ENCODE measurements around the gene NBAS. TPM values are rescaled to one million over a fixed set of nuclear protein-coding genes. Genes with fewer than 3 reads are reported as not detected.
"Not testable (repeated sequence)": the region's sequence is repeated elsewhere in the genome, so short reads cannot be mapped to it uniquely, and the experiment has no call there.

NBAS gene
- polyA plus RNA-seq, 1 of the 3 experiments (the other 2 are of a cell fraction): 12.0 TPM

DNA sequence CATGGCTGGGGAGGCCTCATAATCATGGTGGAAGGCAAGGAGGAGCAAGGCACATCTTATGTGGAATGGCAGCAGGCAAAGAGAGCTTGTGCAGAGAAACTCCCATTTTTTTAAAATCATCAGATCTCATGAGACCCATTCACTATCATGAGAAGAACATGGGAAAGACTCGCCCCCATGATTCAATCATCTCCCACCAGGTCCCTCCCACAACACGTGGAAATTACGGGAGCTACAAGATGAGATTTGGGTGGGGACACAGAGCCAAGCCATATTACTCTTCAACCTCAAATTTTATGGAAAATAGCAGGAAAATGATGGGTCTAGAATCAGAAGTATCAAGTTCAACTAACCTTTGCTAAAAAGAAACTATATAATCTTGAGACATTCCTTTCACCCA lies 42.4 kb downstream of the NBAS start:
- H3K4me2 ChIP-seq; H3K4me3 ChIP-seq (ENCODE audit: low read depth in 2 of 2, low read length in 1 of 2); H4K20me1 ChIP-seq (ENCODE audit: insufficient read depth); H3K9me2 ChIP-seq; H3K4me1 ChIP-seq (ENCODE audit: control insufficient read depth in 1 of 2, insufficient read depth in 2 of 2, low read depth in 1 of 2, low read length in 1 of 2); H3K9me3 ChIP-seq; H3K27ac ChIP-seq (ENCODE audit: low read depth in 2 of 2, low read length in 1 of 2); H3F3A ChIP-seq (replicated peaks; ENCODE audit: insufficient read depth); POLR2A ChIA-PET; H2AFZ ChIP-seq (ENCODE audit: low read depth); H3K79me2 ChIP-seq (ENCODE audit: insufficient read depth); H3K9ac ChIP-seq; DNase-seq; H3K27me3 ChIP-seq (ENCODE audit: insufficient read depth): not testable (repeated sequence)
- CTCF ChIA-PET: interaction anchor here (0.6 to 1.3 kb wide), 4 partner anchors 14 to 94 kb away, joined by 3 to 4 read pairs (median 3); no protein-coding TSS in a partner anchor
- peaks cover 4 to 13% of the 10 kb centered on the region in 2 experiments for H3K36me3 ChIP-seq (replicated peaks in 1 of 2; ENCODE audit: control insufficient read depth in 1 of 2, insufficient read depth in 2 of 2, low read length in 1 of 2)
- WGBS (ENCODE audit: low lambda C conversion rate): 97% methylated on average over 3 of the region's 3 CpGs

DNA sequence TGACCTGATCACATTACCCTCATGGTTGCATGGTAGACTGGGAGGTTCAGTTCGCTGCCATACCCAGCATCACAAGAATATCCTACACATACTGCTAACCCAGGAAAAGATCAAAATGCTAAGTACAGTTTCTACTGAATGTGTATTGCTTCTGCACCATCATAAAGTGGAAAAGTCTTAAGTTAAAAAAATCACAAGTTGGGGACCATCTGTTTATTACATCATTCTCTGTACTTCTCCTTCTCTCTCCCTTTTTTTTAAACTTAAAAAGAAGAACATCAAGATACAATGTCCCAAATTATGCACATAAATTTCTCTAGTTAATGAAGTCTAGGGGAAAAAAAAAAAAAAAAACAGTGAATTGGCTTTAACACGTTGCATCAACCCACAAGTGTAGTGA lies 43.3 kb downstream of the NBAS start:
- POLR2A ChIA-PET: no interaction called here
- WGBS (ENCODE audit: low lambda C conversion rate): 90% methylated on average over 2 of the region's 2 CpGs
- CTCF ChIA-PET: no interaction called here

More for the DNA sequence above, 43.3 kb downstream of the NBAS start:
- DNase-seq: no peak
- H3F3A ChIP-seq (replicated peaks; ENCODE audit: insufficient read depth): no peaks in the 10 kb centered on the region
- no peak overlapping the region for H3K27ac ChIP-seq (ENCODE audit: low read depth in 2 of 2, low read length in 1 of 2)
- H4K20me1 ChIP-seq (ENCODE audit: insufficient read depth): no peaks in the 10 kb centered on the region
- no peak overlapping the region for H2AFZ ChIP-seq (ENCODE audit: low read depth)
- no peaks in the 10 kb centered on the region for H3K9me3 ChIP-seq
- no peaks in the 10 kb centered on the region; a peak in 1 of 4 replicates for H3K4me1 ChIP-seq (ENCODE audit: control insufficient read depth in 1 of 2, insufficient read depth in 2 of 2, low read depth in 1 of 2, low read length in 1 of 2)
- H3K36me3 ChIP-seq (replicated peaks in 1 of 2; ENCODE audit: control insufficient read depth in 1 of 2, insufficient read depth in 2 of 2, low read length in 1 of 2): peaks cover 4 to 6% of the 10 kb centered on the region in 2 experiments
- H3K9me2 ChIP-seq: no peaks in the 10 kb centered on the region
- H3K9ac ChIP-seq: no peak overlapping the region
- TF ChIP-seq RAD21 (IDR thresholded peaks at IDR 0.05; ENCODE audit: low read length): no peak
- no peak for TF ChIP-seq NFIC (IDR thresholded peaks at IDR 0.05; ENCODE audit: borderline replicate concordance)
- TF ChIP-seq TCF12 (IDR thresholded peaks at IDR 0.05): no peak
- no peak for TF ChIP-seq NRF1 (IDR thresholded peaks at IDR 0.05; ENCODE audit: low read depth, low read length)
- no peak for TF ChIP-seq USF1 (IDR thresholded peaks at IDR 0.05; ENCODE audit: borderline replicate concordance, low read depth)
- TF ChIP-seq JUND (IDR thresholded peaks at IDR 0.05): no peak
- TF ChIP-seq EZH2phosphoT487 (IDR thresholded peaks at IDR 0.05; ENCODE audit: borderline replicate concordance, low read depth): no peak
- no peak for TF ChIP-seq EP300 (IDR thresholded peaks at IDR 0.05; ENCODE audit: borderline replicate concordance in 1 of 2, low read depth in 1 of 2, low read length in 1 of 2)
- no peak for TF ChIP-seq FOXJ3 (CRISPR knock-in tag; IDR thresholded peaks at IDR 0.05)
- TF ChIP-seq REST (IDR thresholded peaks at IDR 0.05; ENCODE audit: low read depth, low read length): no peak
- no peak for TF ChIP-seq POLR2AphosphoS5 (IDR thresholded peaks at IDR 0.05; ENCODE audit: low read depth, low read length)
- TF ChIP-seq FOXM1 (IDR thresholded peaks at IDR 0.05; ENCODE audit: low read depth): no peak
- no peak for TF ChIP-seq GATA2 (CRISPR knock-in tag; IDR thresholded peaks at IDR 0.05)
- TF ChIP-seq, protein P1, sequence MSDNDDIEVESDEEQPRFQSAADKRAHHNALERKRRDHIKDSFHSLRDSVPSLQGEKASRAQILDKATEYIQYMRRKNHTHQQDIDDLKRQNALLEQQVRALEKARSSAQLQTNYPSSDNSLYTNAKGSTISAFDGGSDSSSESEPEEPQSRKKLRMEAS (IDR thresholded peaks at IDR 0.05; ENCODE audit: low read depth): no peak
- no peak for TF ChIP-seq RCOR1 (IDR thresholded peaks at IDR 0.05; ENCODE audit: low read length)
- H3K4me3 ChIP-seq (ENCODE audit: low read depth in 2 of 2, low read length in 1 of 2): no peak overlapping the region
- H3K79me2 ChIP-seq (ENCODE audit: insufficient read depth): no peaks in the 10 kb centered on the region
- no peaks in the 10 kb centered on the region for H3K27me3 ChIP-seq (ENCODE audit: insufficient read depth)
- no peak overlapping the region for H3K4me2 ChIP-seq

Data from SK-N-SH (cell line).